Aorta (tissue), 5 donors: ENCODE data around the gene MGMT. TPM values are rescaled to one million over a fixed set of nuclear protein-coding genes. Genes with fewer than 3 reads are reported as not detected.

ENCODE experiments used
- ATAC-seq: fragments of 200-7000 bp; cut with Tn5 transposase; one replicate; pipeline ENCODE4 v1.9.1; 2022; ENCODE audit warnings: moderate library complexity; ENCODE audit not compliant: low FRiP score
- DNase-seq, 2 donors: peaks; one replicate each; pipeline ENCODE4 v3.0.0-alpha.2; 2020
- H3K27ac ChIP-seq, 2 donors: one replicate each; pipeline ENCODE4 v1.5.1; 2013; ENCODE audit warnings: low read length in 2 of 2, mild to moderate bottlenecking in 2 of 2, moderate library complexity in 2 of 2, control low read depth in 1 of 2, inconsistent platforms in 1 of 2, low read depth in 1 of 2
- H3K27me3 ChIP-seq, 2 donors: one replicate each; pipeline ENCODE4 v1.6.1; 2013; ENCODE audit warnings: control low read depth in 1 of 2, low read length in 1 of 2, mild to moderate bottlenecking in 1 of 2, moderate library complexity in 1 of 2; ENCODE audit not compliant: insufficient read depth in 2 of 2, control insufficient read depth in 1 of 2
- H3K36me3 ChIP-seq, 2 donors: one replicate each; pipeline ENCODE4 v1.6.1; 2013; ENCODE audit warnings: control low read depth in 1 of 2, low read length in 1 of 2, mild to moderate bottlenecking in 1 of 2; ENCODE audit not compliant: insufficient read depth in 2 of 2, control insufficient read depth in 1 of 2
- H3K4me1 ChIP-seq, 2 donors: one replicate each; pipeline ENCODE4 v1.6.1; 2013; ENCODE audit warnings: low read length in 2 of 2, control low read depth in 1 of 2, mild to moderate bottlenecking in 1 of 2, moderate library complexity in 1 of 2; ENCODE audit not compliant: insufficient read depth in 2 of 2, control insufficient read depth in 1 of 2
- H3K4me3 ChIP-seq, 2 donors: one replicate each; pipeline ENCODE4 v1.5.1; 2013; ENCODE audit warnings: low read length in 2 of 2, control low read depth in 1 of 2, mild to moderate bottlenecking in 1 of 2
- H3K9me3 ChIP-seq: one replicate; pipeline ENCODE4 v1.6.1; 2013; ENCODE audit warnings: mild to moderate bottlenecking, low read length; ENCODE audit not compliant: control insufficient read depth
- WGBS, 2 donors: extraction: QIAGEN DNeasy Blood & Tissue Kit; methylation state at CpG; one replicate each; pipeline ENCODE4 v1.1.7; 2013; 5-methylcytosine and 5-hydroxymethylcytosine counted together
- intact Hi-C, 2 donors: fragments of 100-400 bp; cut with DNase I; formaldehyde crosslinking; loops; one replicate each; pipeline versions ENCODE4 v1.14.2 to v1.15.0; 2022
- polyA plus RNA-seq, 2 donors: library from polyadenylated mRNA; stranded (reverse); fragments of 200-250 nt; gene quantifications; one replicate each; pipeline ENCODE4 v1.2.3, GENCODE V29; 2013
- total RNA-seq, 2 donors: library from RNA; stranded (reverse); fragmentation: NEBNext Ultra II Directional; extraction: Animal tissue kit (Norgen Biotek cat#: 25700); gene quantifications; one replicate each; pipeline ENCODE4 v1.2.1, GENCODE V29; 2021
- donor health status: healthy with polysubstance abuse.
- donor health status: Bipolar disorder and iron deficiency.
- donor health status: DM: no; HTN: no; CAD: no.
- donor health status: DM: no; HTN: no; CAD: no.
- donor health status: DM: yes; HTN: yes; CAD: no.

MGMT gene
- total and polyA plus RNA-seq, 4 donors = 8.8 to 30.0 (median 14.1) TPM

- DNase-seq (no peak), ATAC-seq (no peak)
- Histone ChIP-seq H3K4me1 (no peaks in the 10 kb centered on the region), H3K36me3 (no peaks in the 10 kb centered on the region), H3K27ac (no peak overlapping the region), H3K9me3 (peaks cover 5% of the 10 kb centered on the region), H3K4me3 (no peak overlapping the region), H3K27me3 (no peaks in the 10 kb centered on the region)
- WGBS, 2 donors = 77 to 79% methylated on average over 6 of the region's 6 CpGs
- intact Hi-C loops = no loop called here
Observed at GRCh38 chr10:129793479-129793878, 326.4 kb downstream of the MGMT start.

DNA sequence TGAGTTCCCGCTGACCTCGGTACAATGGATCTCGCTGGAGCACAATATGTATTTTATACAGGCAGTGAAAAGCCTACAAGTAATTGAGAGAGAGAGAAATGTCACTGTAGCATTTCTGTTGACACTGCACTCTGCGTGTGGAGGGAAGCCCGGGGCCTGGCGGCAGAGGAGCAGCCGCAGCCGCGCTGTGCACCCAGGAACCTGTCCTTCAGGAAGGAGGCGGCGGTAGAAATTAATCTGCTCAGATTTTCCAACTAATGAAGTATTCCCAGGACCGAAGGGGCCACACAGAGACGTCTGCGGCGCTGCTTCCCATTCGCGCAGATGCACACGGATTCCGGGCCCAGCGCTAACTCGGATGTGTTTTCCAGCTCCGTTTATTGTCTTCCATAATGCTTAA is 327.0 kb downstream of the MGMT start:
- WGBS, 2 donors = 91 to 92% methylated on average over 22 of the region's 22 CpGs
- DNase-seq = no peak
- Histone ChIP-seq H3K27me3 (no peaks in the 10 kb centered on the region), H3K36me3 (no peaks in the 10 kb centered on the region), H3K9me3 (peaks cover 5% of the 10 kb centered on the region), H3K27ac (no peak overlapping the region), H3K4me3 (no peak overlapping the region), H3K4me1 (no peaks in the 10 kb centered on the region)
- intact Hi-C loops = no loop called here
- ATAC-seq = no peak

- Histone ChIP-seq H3K36me3 (no peaks in the 10 kb centered on the region), H3K27me3 (no peaks in the 10 kb centered on the region), H3K27ac (no peak overlapping the region), H3K9me3 (peaks cover 5% of the 10 kb centered on the region), H3K4me1 (no peaks in the 10 kb centered on the region), H3K4me3 (no peak overlapping the region)
- no peak for ATAC-seq
- intact Hi-C loops = no loop called here
- DNase-seq = no peak
- 76 to 83% methylated on average over 14 of the region's 14 CpGs for WGBS, 2 donors
Observed at GRCh38 chr10:129796710-129797420, 329.8 kb downstream of the MGMT start.

- H3K4me3 ChIP-seq = no peak overlapping the region
- ATAC-seq (no peak), DNase-seq (no peak)
- H3K4me1 ChIP-seq = no peaks in the 10 kb centered on the region
- H3K36me3 ChIP-seq = no peaks in the 10 kb centered on the region
- H3K27me3 ChIP-seq = no peaks in the 10 kb centered on the region
- WGBS, 2 donors = 73 to 85% methylated on average over 3 of the region's 3 CpGs
- H3K9me3 ChIP-seq = peaks cover 4% of the 10 kb centered on the region
- no peak overlapping the region for H3K27ac ChIP-seq
- intact Hi-C loops = no loop called here
Observed at GRCh38 chr10:129799942-129800341, 332.9 kb downstream of the MGMT start.

GRCh38 chr10:129800796-129801340 is 333.8 kb downstream of the MGMT start:
- Histone ChIP-seq H3K9me3 (peaks cover 6% of the 10 kb centered on the region), H3K4me1 (no peaks in the 10 kb centered on the region), H3K4me3 (no peak overlapping the region), H3K27ac (no peak overlapping the region), H3K36me3 (no peaks in the 10 kb centered on the region), H3K27me3 (no peaks in the 10 kb centered on the region)
- intact Hi-C loops = no loop called here
- no peak for DNase-seq
- WGBS, 2 donors = 56 to 59% methylated on average over 14 of the region's 14 CpGs
- no peak for ATAC-seq

DNA sequence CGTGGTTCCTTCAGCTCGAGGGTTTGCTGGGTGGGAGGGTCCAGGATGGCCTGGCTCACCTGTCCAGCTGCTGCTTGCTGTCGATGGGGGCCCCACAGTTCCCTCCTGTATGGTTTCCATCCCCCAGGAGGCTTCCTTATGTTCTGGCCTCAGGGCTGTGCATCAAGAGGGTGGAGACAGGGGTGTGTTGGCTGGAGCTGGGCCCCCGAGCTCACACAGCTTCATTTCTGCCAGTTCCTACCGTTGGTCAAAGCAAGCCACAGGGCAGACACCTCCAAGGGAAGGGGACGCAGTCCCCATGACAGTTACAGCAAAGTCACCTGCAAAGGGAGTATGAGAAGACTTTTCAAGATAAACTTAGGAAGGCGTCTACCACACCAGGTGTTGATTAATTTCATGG is 340.2 kb downstream of the MGMT start:
- DNase-seq = no peak
- Histone ChIP-seq H3K9me3 (peaks cover 7% of the 10 kb centered on the region), H3K27me3 (no peaks in the 10 kb centered on the region), H3K4me1 (no peaks in the 10 kb centered on the region), H3K4me3 (no peak overlapping the region), H3K36me3 (no peaks in the 10 kb centered on the region), H3K27ac (no peak overlapping the region)
- WGBS, 2 donors = 85 to 88% methylated on average over 7 of the region's 7 CpGs
- intact Hi-C loops = no loop called here
- no peak for ATAC-seq

- Histone ChIP-seq H3K9me3 (peaks cover 4% of the 10 kb centered on the region), H3K27me3 (no peaks in the 10 kb centered on the region), H3K27ac (no peak overlapping the region), H3K4me3 (no peak overlapping the region), H3K4me1 (no peaks in the 10 kb centered on the region), H3K36me3 (no peaks in the 10 kb centered on the region)
- intact Hi-C loops = no loop called here
- no peak for ATAC-seq
- 73 to 77% methylated on average over 26 of the region's 26 CpGs for WGBS, 2 donors
- DNase-seq = no peak
Observed at GRCh38 chr10:129808092-129808983, 341.3 kb downstream of the MGMT start.

GRCh38 chr10:129809431-129809830 is 342.4 kb downstream of the MGMT start:
- peaks cover 4% of the 10 kb centered on the region for H3K9me3 ChIP-seq
- no peaks in the 10 kb centered on the region for H3K27me3 ChIP-seq
- ATAC-seq (no peak), DNase-seq (no peak)
- H3K4me1 ChIP-seq = no peaks in the 10 kb centered on the region
- intact Hi-C loops = no loop called here
- no peak overlapping the region for H3K4me3 ChIP-seq
- WGBS, 2 donors = 78 to 85% methylated on average over 9 of the region's 9 CpGs
- no peak overlapping the region for H3K27ac ChIP-seq
- H3K36me3 ChIP-seq = no peaks in the 10 kb centered on the region
